Limb (tissue), 2 donors: Measurements from ENCODE around the gene NTM.

Source experiments
- DNase-seq, 2 donors: peaks; one replicate each; pipeline ENCODE4 v3.0.0-alpha.2; 2016; ENCODE audit errors: extremely low spot score in 2 of 2

Gene NTM

GRCh38 chr11:132245403-132246385 is 875.3 kb downstream of the NTM start:
- no peak for DNase-seq

GRCh38 chr11:132248580-132248979 is 878.2 kb downstream of the NTM start:
- DNase-seq: no peak

GRCh38 chr11:132249256-132249655 is 878.8 kb downstream of the NTM start:
- no peak for DNase-seq

GRCh38 chr11:132251061-132251460 is 880.6 kb downstream of the NTM start:
- DNase-seq: no peak

GRCh38 chr11:132253469-132254264 is 883.3 kb downstream of the NTM start:
- no peak for DNase-seq

GRCh38 chr11:132254906-132255305 is 884.5 kb downstream of the NTM start:
- DNase-seq: no peak

- DNase-seq: no peak
These were observed 886.3 kb downstream of the NTM start for GRCh38 chr11:132256528-132257279.

GRCh38 chr11:132257871-132258270 is 887.5 kb downstream of the NTM start:
- no peak for DNase-seq

GRCh38 chr11:132258875-132259274 is 888.5 kb downstream of the NTM start:
- no peak for DNase-seq

- DNase-seq: no peak
These were observed 890.2 kb downstream of the NTM start for GRCh38 chr11:132260636-132261035.

GRCh38 chr11:132263241-132263640 is 892.8 kb downstream of the NTM start:
- DNase-seq: no peak

GRCh38 chr11:132263875-132264274 is 893.5 kb downstream of the NTM start:
- DNase-seq: no peak

GRCh38 chr11:132264616-132265015 is 894.2 kb downstream of the NTM start:
- no peak for DNase-seq

- DNase-seq: peak in 1 of 2 donors; percentile 27
These were observed 908.6 kb downstream of the NTM start for GRCh38 chr11:132278801-132279574.

GRCh38 chr11:132284048-132284447 is 913.6 kb downstream of the NTM start:
- no peak for DNase-seq

GRCh38 chr11:132284611-132285010 is 914.2 kb downstream of the NTM start:
- no peak for DNase-seq

- DNase-seq: no peak
These were observed 915.2 kb downstream of the NTM start for GRCh38 chr11:132285631-132286030.

GRCh38 chr11:132286106-132286505 is 915.7 kb downstream of the NTM start:
- DNase-seq: no peak

- no peak for DNase-seq
These were observed 917.6 kb downstream of the NTM start for GRCh38 chr11:132288036-132288435.

- no peak for DNase-seq
These were observed 919.3 kb downstream of the NTM start for GRCh38 chr11:132289590-132290256.
